NCI-H345 treated with DMSO at 0.1 percent for 48 hours (cell line): ENCODE data around the gene ETV7.
A peak's percentile ranks its signal among the peaks of the same experiment; 100 is the strongest.
"Not testable (repeated sequence)": the region's sequence is repeated elsewhere in the genome, so short reads cannot be mapped to it uniquely, and the experiment has no call there.

Experiments
- DNase-seq: peaks from one replicate; lab custom pipeline; 2025; ENCODE audit not compliant: unreplicated experiment; lab: John Stamatoyannopoulos, UW

Gene ETV7

GRCh38 chr6:36387440-36388303 is at the start of gene ETV7:
ETV7 (minus strand) TSS chr6:36387669; CDS start chr6:36387541, 128 bp downstream.
- no peak for DNase-seq

- no peak for DNase-seq
Measured at GRCh38 chr6:36436466-36436865, 49.0 kb upstream of the ETV7 start.

DNA sequence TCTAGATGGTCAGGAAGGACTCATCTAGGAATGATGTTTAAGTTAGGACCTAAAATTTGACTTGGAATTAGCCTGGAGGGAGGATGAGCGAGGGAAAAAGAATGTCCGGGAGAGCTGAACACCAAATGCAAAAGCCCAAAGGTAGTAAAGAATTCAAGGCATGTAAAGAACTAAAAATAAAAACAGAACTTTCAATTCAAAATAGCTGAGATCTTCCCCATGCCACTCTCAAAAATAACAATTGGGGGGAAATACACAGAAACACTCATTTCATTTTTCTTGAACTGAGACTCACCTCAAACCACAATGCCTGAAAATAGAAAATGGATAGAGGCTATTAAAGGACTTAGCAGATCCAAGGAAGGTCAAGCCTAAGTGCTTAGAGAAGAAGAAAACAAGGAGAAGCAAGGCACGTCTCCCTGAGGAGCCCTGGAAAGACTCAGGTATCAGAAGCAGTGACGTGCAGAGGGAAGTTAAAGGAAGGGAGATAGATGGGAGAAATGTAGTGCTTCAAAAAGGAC is 44.7 kb upstream of the ETV7 start:
- no peak for DNase-seq

GRCh38 chr6:36431197-36431596 is 43.7 kb upstream of the ETV7 start:
- no peak for DNase-seq

DNA sequence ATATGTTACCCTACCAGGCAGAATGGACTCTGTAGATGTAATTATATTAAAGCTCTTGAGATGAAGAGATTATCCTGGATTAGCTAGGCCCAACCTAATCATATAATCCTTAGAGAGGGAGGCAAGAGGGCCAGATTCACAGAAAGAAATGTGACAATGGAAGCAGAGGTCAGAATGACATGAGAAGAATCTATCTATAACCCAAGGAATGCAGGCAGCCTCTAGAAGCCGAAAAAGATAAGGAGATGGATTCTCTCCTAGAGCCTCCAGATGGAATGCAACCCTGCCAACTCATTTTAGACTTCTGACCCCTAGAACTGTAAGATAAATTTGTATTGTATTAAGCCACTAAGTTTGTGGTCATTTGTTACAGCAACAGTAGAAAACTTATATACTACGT is 42.9 kb upstream of the ETV7 start:
- no peak for DNase-seq

- DNase-seq = no peak
Measured at GRCh38 chr6:36428911-36429310, 41.4 kb upstream of the ETV7 start.

DNA sequence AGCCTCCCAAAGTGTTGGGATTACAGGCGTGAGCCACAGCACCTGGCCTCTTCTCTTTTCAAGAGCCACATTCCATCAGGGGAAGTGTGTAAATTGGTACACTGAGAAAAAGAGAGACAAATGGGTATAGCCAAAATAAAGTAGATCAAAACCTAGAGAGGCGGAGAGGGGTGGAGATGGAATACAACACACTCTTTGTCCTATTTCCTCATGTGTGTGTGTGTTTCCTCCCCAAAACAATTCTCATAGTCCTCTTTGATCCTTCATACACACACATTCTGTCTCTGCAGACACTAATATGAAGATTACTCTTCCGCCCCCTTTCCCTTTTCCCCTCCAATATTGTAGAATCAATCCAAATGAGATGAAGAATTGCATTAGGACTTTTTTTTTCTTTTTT is 39.2 kb upstream of the ETV7 start:
- no peak for DNase-seq

GRCh38 chr6:36423101-36423824 is 35.8 kb upstream of the ETV7 start:
- DNase-seq = peak; percentile 98

DNA sequence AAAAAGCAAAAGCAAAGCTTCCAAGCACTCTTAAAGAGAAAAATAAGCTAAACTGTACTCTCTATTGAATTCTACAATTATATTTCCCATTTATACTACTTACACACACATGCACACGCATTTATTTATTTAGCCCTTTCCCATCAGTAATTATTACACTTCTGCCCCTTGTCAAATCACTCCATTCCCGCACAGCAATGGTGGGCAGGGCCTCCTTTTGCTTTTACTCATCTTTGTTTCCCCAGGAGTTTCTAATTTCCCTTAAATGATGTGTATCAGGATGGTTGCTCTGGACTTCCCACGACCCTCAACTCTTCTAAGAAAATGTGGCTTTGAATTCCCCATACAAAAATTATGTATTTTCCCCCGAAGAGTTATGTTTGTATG is 35.2 kb upstream of the ETV7 start:
- DNase-seq = no peak

- DNase-seq = no peak
Measured at GRCh38 chr6:36419310-36419709, 31.8 kb upstream of the ETV7 start.

DNA sequence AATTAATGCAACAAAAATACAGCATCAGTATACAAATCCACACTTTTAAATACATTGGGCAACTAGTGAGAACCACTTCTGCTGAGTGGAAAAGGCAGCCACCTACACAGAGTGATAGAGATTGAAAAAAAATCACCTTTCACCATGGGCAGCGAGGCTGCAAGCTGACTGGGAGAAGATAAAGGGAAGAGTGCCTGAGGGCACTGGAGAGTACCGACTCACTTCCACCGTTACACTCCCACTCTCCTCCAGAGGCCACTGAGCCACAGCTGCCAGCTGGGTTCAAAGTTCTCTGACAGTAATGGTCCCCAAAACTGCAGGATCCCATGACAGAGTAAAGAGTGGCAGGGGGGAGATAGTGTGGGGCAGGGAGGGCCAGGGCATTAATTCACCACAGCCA is 31.1 kb upstream of the ETV7 start:
- DNase-seq = no peak

DNA sequence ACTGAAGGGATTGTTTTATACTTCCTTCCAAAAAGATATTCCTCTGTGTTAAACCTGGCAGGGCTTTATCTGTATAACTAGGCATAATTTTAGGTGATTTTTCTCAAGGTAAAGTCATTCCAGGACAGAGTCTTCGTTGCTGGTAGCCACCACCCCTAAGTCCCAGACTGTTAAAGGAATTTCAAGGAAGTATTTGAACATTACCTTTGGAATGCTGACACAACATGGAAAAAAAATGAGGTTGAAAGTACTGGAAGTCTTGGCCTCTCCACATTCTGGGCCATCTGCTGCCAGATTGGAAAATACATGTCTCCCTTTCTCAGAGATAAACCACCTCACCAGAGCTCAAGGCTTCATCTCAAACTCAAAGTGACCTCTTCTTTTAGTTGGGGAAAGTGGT is 27.0 kb upstream of the ETV7 start:
- DNase-seq = no peak

GRCh38 chr6:36413489-36414480 is 26.3 kb upstream of the ETV7 start:
- DNase-seq = no peak

DNA sequence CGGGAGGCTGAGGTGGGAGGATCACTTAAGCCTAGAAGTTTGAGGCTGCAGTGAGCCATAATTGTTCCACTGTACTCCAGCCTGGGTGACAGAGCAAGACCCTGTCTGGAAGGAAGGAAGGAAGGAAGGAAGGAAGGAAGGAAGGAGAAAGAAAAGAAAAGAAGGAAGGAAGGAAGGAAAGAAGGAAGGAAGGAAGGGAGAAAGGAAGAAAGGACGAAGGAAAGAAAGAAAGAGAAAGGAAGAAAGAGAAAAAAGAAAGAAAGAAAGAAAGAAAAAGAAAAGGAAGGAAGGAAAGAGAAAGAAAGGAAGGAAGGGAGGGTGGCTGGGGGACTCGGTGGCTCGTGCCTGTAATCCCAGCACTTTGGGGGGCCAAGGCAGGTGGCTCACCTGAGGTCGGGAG is 22.2 kb upstream of the ETV7 start:
- DNase-seq = not testable (repeated sequence)

DNA sequence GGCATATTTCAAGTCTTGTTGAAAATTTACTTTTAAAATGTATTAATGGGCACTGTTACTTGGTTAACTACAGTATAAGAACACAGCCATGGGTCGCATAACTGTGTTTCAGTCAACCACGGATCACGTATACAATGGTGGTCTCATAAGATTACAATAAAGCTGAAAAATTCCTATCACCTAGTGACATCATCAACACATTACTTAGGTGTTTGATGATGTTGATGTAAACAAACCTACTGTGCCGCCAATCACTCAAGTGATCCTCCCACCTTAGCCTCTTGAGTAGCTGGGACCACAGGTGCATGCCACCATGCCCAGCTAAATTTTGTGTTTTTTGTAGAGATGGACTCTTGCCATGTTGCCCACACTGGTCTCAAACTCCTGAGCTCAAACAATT is 16.7 kb upstream of the ETV7 start:
- no peak for DNase-seq

- no peak for DNase-seq
Measured at GRCh38 chr6:36402481-36402880, 15.0 kb upstream of the ETV7 start.

DNA sequence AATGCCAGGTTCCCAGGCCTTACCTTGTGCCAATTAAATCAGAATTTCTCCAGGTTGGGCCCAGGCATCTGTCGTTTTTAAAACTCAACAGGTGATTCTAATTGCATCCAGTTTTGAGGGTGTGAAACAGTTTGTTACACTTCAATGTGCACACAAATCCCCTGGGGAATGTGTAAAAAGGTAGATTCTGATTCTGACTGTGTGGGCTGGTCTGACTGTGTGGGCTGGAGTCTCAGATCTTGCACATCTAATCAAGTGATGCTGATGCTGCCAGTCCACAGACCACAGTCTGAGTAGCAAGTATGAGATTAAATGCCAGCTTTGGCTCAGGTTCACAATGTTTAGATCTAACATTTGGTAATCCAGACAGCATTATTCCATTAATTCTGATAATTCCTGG is 12.5 kb upstream of the ETV7 start:
- no peak for DNase-seq

- DNase-seq = no peak
Measured at GRCh38 chr6:36392621-36393020, 5.2 kb upstream of the ETV7 start.

DNA sequence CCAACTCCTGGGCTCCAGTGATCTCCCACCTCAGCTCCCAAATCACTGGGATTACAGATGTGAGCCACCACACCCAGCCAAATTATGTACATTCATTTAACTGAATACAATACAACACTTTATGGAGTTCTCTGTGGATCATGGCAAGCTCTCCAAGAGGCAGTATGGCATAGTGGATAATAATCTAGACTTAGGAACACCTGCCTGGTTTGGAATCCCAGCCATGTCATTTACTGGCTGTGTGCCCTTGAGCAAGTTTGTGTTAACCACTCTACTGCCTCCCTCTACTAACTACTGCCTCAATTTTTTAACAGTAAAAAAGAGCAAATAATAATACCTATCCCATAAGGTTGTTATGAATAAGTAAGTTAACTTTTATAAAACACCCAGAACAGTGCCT is 1.9 kb upstream of the ETV7 start:
- DNase-seq = no peak

GRCh38 chr6:36386495-36387439 is 702 bp downstream of the ETV7 start:
- DNase-seq = peak; percentile 7
